Upper lobe of right lung (tissue), 1 donor: ENCODE results near the gene TBC1D22A. TPM values are rescaled to one million over a fixed set of nuclear protein-coding genes. Genes with fewer than 3 reads are reported as not detected.

ENCODE experiments used
- ATAC-seq: fragments of 200-7000 bp; cut with Tn5 transposase; one replicate; pipeline ENCODE4 v1.9.1; 2020; ENCODE audit warnings: mild to moderate bottlenecking, moderate library complexity
- DNase-seq: peaks from one replicate; pipeline ENCODE4 v3.0.0-alpha.2; 2020
- H3K27ac ChIP-seq: fragments of 200-600 bp; one replicate; pipeline ENCODE4 v1.8.0; 2022
- H3K27me3 ChIP-seq: fragments of 200-600 bp; one replicate; pipeline ENCODE4 v1.8.0; 2022; ENCODE audit warnings: mild to moderate bottlenecking
- H3K36me3 ChIP-seq: fragments of 200-600 bp; one replicate; pipeline ENCODE4 v1.8.0; 2022
- H3K4me1 ChIP-seq: fragments of 200-600 bp; one replicate; pipeline ENCODE4 v1.8.0; 2022
- H3K4me3 ChIP-seq: fragments of 200-600 bp; one replicate; pipeline ENCODE4 v1.8.0; 2022; ENCODE audit warnings: mild to moderate bottlenecking
- H3K9me3 ChIP-seq: fragments of 200-600 bp; one replicate; pipeline ENCODE4 v1.8.0; 2022
- intact Hi-C: fragments of 100-400 bp; cut with DNase I; formaldehyde crosslinking; loops from one replicate; pipeline ENCODE4 v1.11.0; 2022
- total RNA-seq: library from RNA; stranded (reverse); fragmentation: NEBNext Ultra II Directional; extraction: Animal tissue kit (Norgen Biotek cat#: 25700); gene quantifications from one replicate; pipeline ENCODE4 v1.2.1, GENCODE V29; 2021
- TF ChIP-seq, protein P1 (sequence below): fragments of 200-600 bp; IDR thresholded peaks from one replicate; pipeline ENCODE4 v1.8.0; 2022; ENCODE audit warnings: antibody characterized with exemption
- donor health status: DM: no; HTN: yes; CAD: no; lungs with severe emphysema.

TBC1D22A gene
- total RNA-seq, 1 donor from 2014 or later: 31.3 TPM

- Histone ChIP-seq H3K4me3 (no peak overlapping the region), H3K36me3 (no peaks in the 10 kb centered on the region), H3K27ac (no peak overlapping the region), H3K4me1 (no peaks in the 10 kb centered on the region), H3K9me3 (no peaks in the 10 kb centered on the region), H3K27me3 (no peaks in the 10 kb centered on the region)
- ATAC-seq (no peak), DNase-seq (no peak)
- intact Hi-C loops: no loop called here
- TF ChIP-seq, protein P1, sequence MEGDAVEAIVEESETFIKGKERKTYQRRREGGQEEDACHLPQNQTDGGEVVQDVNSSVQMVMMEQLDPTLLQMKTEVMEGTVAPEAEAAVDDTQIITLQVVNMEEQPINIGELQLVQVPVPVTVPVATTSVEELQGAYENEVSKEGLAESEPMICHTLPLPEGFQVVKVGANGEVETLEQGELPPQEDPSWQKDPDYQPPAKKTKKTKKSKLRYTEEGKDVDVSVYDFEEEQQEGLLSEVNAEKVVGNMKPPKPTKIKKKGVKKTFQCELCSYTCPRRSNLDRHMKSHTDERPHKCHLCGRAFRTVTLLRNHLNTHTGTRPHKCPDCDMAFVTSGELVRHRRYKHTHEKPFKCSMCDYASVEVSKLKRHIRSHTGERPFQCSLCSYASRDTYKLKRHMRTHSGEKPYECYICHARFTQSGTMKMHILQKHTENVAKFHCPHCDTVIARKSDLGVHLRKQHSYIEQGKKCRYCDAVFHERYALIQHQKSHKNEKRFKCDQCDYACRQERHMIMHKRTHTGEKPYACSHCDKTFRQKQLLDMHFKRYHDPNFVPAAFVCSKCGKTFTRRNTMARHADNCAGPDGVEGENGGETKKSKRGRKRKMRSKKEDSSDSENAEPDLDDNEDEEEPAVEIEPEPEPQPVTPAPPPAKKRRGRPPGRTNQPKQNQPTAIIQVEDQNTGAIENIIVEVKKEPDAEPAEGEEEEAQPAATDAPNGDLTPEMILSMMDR: no peak
These were observed 95.8 kb downstream of the TBC1D22A start for GRCh38 chr22:46858181-46858771.

- intact Hi-C loops: no loop called here
- TF ChIP-seq, protein P1: no peak
- no peak for ATAC-seq
- no peak overlapping the region for H3K27ac ChIP-seq
- no peak overlapping the region for H3K4me3 ChIP-seq
- H3K36me3 ChIP-seq: no peaks in the 10 kb centered on the region
- H3K27me3 ChIP-seq: no peaks in the 10 kb centered on the region
- no peak for DNase-seq
- no peaks in the 10 kb centered on the region for H3K9me3 ChIP-seq
- no peaks in the 10 kb centered on the region for H3K4me1 ChIP-seq
These were observed 98.1 kb downstream of the TBC1D22A start for GRCh38 chr22:46860562-46860961.

- Histone ChIP-seq H3K27ac (no peak overlapping the region), H3K9me3 (no peaks in the 10 kb centered on the region), H3K36me3 (no peaks in the 10 kb centered on the region), H3K4me1 (no peaks in the 10 kb centered on the region), H3K27me3 (no peaks in the 10 kb centered on the region), H3K4me3 (no peak overlapping the region)
- intact Hi-C loops: no loop called here
- TF ChIP-seq, protein P1: no peak
- peak; percentile 22 for ATAC-seq
- DNase-seq: no peak
These were observed 99.3 kb downstream of the TBC1D22A start for GRCh38 chr22:46861468-46862367.

DNA sequence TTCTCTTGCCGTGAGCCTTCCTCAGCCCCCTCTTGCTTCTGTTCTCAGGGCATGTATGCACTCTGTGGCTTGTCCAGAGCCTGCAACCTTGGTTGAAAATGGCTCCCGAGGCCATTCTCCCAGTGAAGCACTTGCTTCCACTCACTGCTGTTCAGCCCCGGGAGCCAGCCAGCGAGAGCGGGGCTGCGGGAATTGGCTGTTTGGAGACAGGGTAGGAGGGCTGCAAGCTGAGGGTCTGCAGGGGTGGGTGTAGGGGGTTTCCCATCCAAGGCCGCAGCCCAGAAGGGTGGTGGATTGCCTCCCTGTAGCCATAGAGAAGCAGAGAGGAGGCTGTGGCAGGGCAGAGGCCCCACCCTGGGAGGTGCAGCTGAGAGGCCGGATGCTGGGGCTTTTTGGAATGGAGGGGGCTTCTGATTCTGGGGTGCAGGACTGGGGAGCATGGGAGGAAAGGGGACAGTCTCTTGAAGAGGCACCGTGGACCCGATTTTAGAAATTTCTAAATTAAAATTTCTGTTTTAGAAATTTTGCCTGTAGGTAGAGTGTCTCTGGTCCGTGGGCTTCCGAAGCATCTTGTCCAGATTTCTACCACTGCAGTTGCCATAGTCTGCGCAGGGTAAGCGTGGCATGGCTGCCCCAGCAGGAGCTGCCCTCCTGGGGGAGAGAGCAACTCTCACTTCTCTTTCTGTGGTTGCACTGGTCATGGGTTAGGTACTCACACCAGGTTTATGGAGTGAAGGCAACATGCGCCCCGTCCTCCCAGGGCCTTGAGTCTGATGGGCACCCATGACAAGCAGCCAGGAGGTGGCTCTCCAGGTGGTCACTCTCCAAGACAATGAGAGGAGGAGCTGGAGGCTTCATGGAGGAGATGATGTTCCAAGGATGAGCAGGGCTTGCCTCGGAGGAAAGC lies 100.2 kb downstream of the TBC1D22A start:
- ATAC-seq: peak; percentile 44
- TF ChIP-seq, protein P1: no peak
- no peak for DNase-seq
- H3K9me3 ChIP-seq: no peaks in the 10 kb centered on the region
- no peaks in the 10 kb centered on the region for H3K4me1 ChIP-seq
- intact Hi-C loops: no loop called here
- H3K27me3 ChIP-seq: no peaks in the 10 kb centered on the region
- no peaks in the 10 kb centered on the region for H3K36me3 ChIP-seq
- H3K27ac ChIP-seq: no peak overlapping the region
- no peak overlapping the region for H3K4me3 ChIP-seq

- ATAC-seq (no peak), DNase-seq (no peak)
- H3K4me3 ChIP-seq: no peak overlapping the region
- no peak overlapping the region for H3K27ac ChIP-seq
- H3K9me3 ChIP-seq: no peaks in the 10 kb centered on the region
- H3K36me3 ChIP-seq: no peaks in the 10 kb centered on the region
- TF ChIP-seq, protein P1: no peak
- H3K27me3 ChIP-seq: no peaks in the 10 kb centered on the region
- intact Hi-C loops: no loop called here
- H3K4me1 ChIP-seq: no peaks in the 10 kb centered on the region
These were observed 101.3 kb downstream of the TBC1D22A start for GRCh38 chr22:46863794-46864193.
